ENCODE data around the gene TMEM243. TPM values are rescaled to one million over a fixed set of nuclear protein-coding genes. Genes with fewer than 3 reads are reported as not detected.
"Not testable (repeated sequence)": the region's sequence is repeated elsewhere in the genome, so short reads cannot be mapped to it uniquely, and the experiment has no call there.

The TMEM243 gene
- total and polyA plus RNA-seq, 2 experiments from 2014 or later = 44.5 to 82.5 TPM

DNA sequence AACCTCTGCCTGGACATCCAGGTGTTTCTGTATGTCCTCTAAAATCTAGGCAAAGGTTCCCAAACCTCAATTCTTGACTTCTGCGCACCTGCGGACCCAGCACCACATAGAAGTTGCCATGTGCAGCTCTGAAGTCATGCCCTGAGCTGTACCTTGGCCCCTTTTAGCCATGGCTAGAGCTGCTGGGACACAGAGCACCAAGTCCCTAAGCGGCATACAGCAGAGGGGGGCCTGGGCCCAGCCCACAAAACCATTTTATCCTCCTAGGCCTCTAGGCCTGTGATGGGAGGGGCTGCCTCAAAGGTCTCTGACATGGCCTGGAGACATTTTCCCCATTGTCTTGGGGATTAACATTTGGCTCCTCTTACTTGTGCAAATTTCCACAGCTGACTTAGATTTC is 14.6 kb downstream of the TMEM243 start (continued):
- TF ChIP-seq, protein P1, sequence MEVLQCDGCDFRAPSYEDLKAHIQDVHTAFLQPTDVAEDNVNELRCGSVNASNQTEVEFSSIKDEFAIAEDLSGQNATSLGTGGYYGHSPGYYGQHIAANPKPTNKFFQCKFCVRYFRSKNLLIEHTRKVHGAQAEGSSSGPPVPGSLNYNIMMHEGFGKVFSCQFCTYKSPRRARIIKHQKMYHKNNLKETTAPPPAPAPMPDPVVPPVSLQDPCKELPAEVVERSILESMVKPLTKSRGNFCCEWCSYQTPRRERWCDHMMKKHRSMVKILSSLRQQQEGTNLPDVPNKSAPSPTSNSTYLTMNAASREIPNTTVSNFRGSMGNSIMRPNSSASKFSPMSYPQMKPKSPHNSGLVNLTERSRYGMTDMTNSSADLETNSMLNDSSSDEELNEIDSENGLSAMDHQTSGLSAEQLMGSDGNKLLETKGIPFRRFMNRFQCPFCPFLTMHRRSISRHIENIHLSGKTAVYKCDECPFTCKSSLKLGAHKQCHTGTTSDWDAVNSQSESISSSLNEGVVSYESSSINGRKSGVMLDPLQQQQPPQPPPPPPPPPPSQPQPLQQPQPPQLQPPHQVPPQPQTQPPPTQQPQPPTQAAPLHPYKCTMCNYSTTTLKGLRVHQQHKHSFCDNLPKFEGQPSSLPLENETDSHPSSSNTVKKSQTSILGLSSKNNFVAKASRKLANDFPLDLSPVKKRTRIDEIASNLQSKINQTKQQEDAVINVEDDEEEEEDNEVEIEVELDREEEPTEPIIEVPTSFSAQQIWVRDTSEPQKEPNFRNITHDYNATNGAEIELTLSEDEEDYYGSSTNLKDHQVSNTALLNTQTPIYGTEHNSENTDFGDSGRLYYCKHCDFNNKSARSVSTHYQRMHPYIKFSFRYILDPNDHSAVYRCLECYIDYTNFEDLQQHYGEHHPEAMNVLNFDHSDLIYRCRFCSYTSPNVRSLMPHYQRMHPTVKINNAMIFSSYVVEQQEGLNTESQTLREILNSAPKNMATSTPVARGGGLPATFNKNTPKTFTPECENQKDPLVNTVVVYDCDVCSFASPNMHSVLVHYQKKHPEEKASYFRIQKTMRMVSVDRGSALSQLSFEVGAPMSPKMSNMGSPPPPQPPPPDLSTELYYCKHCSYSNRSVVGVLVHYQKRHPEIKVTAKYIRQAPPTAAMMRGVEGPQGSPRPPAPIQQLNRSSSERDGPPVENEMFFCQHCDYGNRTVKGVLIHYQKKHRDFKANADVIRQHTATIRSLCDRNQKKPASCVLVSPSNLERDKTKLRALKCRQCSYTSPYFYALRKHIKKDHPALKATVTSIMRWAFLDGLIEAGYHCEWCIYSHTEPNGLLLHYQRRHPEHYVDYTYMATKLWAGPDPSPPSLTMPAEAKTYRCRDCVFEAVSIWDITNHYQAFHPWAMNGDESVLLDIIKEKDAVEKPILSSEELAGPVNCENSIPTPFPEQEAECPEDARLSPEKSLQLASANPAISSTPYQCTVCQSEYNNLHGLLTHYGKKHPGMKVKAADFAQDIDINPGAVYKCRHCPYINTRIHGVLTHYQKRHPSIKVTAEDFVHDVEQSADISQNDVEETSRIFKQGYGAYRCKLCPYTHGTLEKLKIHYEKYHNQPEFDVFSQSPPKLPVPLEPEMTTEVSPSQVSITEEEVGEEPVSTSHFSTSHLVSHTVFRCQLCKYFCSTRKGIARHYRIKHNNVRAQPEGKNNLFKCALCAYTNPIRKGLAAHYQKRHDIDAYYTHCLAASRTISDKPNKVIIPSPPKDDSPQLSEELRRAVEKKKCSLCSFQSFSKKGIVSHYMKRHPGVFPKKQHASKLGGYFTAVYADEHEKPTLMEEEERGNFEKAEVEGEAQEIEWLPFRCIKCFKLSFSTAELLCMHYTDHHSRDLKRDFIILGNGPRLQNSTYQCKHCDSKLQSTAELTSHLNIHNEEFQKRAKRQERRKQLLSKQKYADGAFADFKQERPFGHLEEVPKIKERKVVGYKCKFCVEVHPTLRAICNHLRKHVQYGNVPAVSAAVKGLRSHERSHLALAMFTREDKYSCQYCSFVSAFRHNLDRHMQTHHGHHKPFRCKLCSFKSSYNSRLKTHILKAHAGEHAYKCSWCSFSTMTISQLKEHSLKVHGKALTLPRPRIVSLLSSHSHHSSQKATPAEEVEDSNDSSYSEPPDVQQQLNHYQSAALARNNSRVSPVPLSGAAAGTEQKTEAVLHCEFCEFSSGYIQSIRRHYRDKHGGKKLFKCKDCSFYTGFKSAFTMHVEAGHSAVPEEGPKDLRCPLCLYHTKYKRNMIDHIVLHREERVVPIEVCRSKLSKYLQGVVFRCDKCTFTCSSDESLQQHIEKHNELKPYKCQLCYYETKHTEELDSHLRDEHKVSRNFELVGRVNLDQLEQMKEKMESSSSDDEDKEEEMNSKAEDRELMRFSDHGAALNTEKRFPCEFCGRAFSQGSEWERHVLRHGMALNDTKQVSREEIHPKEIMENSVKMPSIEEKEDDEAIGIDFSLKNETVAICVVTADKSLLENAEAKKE (CRISPR knock-in tag; IDR thresholded peaks at IDR 0.05) = no peak
- TF ChIP-seq STAT1 (IDR thresholded peaks at IDR 0.05; ENCODE audit: unreplicated experiment) = no peak
- TF ChIP-seq CREB1 (CRISPR knock-in tag; IDR thresholded peaks at IDR 0.05; ENCODE audit: low read depth) = no peak
- TF ChIP-seq, protein P2, sequence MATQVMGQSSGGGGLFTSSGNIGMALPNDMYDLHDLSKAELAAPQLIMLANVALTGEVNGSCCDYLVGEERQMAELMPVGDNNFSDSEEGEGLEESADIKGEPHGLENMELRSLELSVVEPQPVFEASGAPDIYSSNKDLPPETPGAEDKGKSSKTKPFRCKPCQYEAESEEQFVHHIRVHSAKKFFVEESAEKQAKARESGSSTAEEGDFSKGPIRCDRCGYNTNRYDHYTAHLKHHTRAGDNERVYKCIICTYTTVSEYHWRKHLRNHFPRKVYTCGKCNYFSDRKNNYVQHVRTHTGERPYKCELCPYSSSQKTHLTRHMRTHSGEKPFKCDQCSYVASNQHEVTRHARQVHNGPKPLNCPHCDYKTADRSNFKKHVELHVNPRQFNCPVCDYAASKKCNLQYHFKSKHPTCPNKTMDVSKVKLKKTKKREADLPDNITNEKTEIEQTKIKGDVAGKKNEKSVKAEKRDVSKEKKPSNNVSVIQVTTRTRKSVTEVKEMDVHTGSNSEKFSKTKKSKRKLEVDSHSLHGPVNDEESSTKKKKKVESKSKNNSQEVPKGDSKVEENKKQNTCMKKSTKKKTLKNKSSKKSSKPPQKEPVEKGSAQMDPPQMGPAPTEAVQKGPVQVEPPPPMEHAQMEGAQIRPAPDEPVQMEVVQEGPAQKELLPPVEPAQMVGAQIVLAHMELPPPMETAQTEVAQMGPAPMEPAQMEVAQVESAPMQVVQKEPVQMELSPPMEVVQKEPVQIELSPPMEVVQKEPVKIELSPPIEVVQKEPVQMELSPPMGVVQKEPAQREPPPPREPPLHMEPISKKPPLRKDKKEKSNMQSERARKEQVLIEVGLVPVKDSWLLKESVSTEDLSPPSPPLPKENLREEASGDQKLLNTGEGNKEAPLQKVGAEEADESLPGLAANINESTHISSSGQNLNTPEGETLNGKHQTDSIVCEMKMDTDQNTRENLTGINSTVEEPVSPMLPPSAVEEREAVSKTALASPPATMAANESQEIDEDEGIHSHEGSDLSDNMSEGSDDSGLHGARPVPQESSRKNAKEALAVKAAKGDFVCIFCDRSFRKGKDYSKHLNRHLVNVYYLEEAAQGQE (IDR thresholded peaks at IDR 0.05; ENCODE audit: unreplicated experiment) = no peak
- TF ChIP-seq EZH2phosphoT487 (IDR thresholded peaks at IDR 0.05; ENCODE audit: unreplicated experiment) = no peak
- no peak for TF ChIP-seq ZNF331 (CRISPR knock-in tag; IDR thresholded peaks at IDR 0.05; ENCODE audit: low read depth)
- TF ChIP-seq ZNF114 (CRISPR knock-in tag; IDR thresholded peaks at IDR 0.05) = no peak
- no peak for TF ChIP-seq JUNB (IDR thresholded peaks at IDR 0.05; ENCODE audit: unreplicated experiment)
- no peak for TF ChIP-seq POLR2AphosphoS5 (IDR thresholded peaks at IDR 0.05; ENCODE audit: low read depth)

DNA sequence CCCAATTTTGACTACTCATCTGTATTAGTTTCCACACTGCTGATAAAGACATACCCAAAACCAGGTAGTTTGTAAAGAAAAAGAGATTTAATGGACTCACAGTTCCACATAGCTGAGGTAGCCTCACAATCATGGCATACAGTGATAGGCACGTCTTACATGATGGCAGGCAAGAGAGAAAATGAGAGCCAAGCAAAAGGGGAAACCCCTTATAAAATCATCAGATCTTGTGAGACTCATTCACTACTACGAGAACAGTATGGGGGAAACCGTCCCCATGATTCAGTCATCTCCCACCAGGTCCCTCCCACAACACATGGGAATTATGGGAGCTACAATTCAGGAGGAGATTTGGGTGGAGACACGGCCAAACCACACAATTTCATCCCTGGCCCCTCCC is 15.6 kb downstream of the TMEM243 start:
- H3K4me3 Mint-ChIP-seq, ATAC-seq, H3K27ac Mint-ChIP-seq: not testable (repeated sequence)

More for the DNA sequence above, 15.6 kb downstream of the TMEM243 start:
- H3K27me3 Mint-ChIP-seq (ENCODE audit: insufficient read depth, low read depth, poor library complexity); H3K4me2 ChIP-seq; H4K20me1 ChIP-seq (replicated peaks; ENCODE audit: insufficient read depth); H3F3A ChIP-seq (replicated peaks; ENCODE audit: low read depth); H3K27me3 ChIP-seq (ENCODE audit: insufficient read depth); DNase-seq (ENCODE audit: low spot score); H2AFZ ChIP-seq; H3K27ac ChIP-seq (ENCODE audit: low read depth); H3K4me1 ChIP-seq (ENCODE audit: insufficient read depth); H3K4me3 ChIP-seq: not testable (repeated sequence)
- Mint-ChIP-seq H3K4me1 (peaks cover 11% of the 10 kb centered on the region; the same call in 2 of the 3 replicates), H3K36me3 (ENCODE audit: low read depth) (peaks cover 79% of the 10 kb centered on the region), H3K9me3 (peaks cover 51% of the 10 kb centered on the region)
- Histone ChIP-seq H3K36me3 (ENCODE audit: insufficient read depth) (0 out of 2 replicates have a peak, but pooled peaks cover 20% of the 10 kb centered on the region), H3K9me2 (ENCODE audit: insufficient read depth) (0 out of 2 replicates have a peak, but pooled peaks cover 12% of the 10 kb centered on the region), H3K79me2 (replicated peaks; ENCODE audit: insufficient read depth) (peaks cover 83% of the 10 kb centered on the region)

All from GM23338 (cell line).